SK-N-SH (cell line): Measurements from ENCODE around the gene KRT6A. TPM values are rescaled to one million over a fixed set of nuclear protein-coding genes. Genes with fewer than 3 reads are reported as not detected.

Experiments used
- CTCF ChIA-PET: fragments of 300-600, 350-600 bp; formaldehyde crosslinking; extraction: SDS; loops from one replicate; lab custom pipeline; 2021; lab: Yijun Ruan, JAX
- POLR2A ChIA-PET: fragments of 350-600 bp; sonication (Branson Sonifier 250); formaldehyde crosslinking; extraction: SDS; loops from one replicate; lab custom pipeline; 2020; ENCODE audit warnings: antibody characterized with exemption, inconsistent platforms; lab: Yijun Ruan, JAX
- DNase-seq: peaks from one replicate; pipeline ENCODE4 v3.0.0; 2012
- H2AFZ ChIP-seq: fragments of 200-600 bp; sonication (generic); 2 replicates; pipeline ENCODE4 v1.8.1; 2016; ENCODE audit warnings: antibody characterized with exemption, mild to moderate bottlenecking, low read depth
- H3F3A ChIP-seq: fragments of 200-600 bp; sonication (generic); replicated peaks from 2 replicates; pipeline ENCODE3; 2016; ENCODE audit warnings: antibody characterized with exemption, mild to moderate bottlenecking; ENCODE audit not compliant: insufficient read depth
- H3K27ac ChIP-seq, 2 experiments: fragments of 200-500 bp in 1 of 2; fragments of 200-600 bp in 1 of 2; sonication (Bioruptor generic) in 1 of 2; sonication (generic), shearing (Covaris generic) in 1 of 2; 2 replicates each; pipeline versions ENCODE4 v1.5.1 to v1.6.1; 2014 to 2016; ENCODE audit warnings: low read depth in 2 of 2, inconsistent platforms in 1 of 2, low read length in 1 of 2, mild to moderate bottlenecking in 1 of 2, mixed read lengths in 1 of 2
- H3K27me3 ChIP-seq: fragments of 200-600 bp; sonication (generic), shearing (Covaris generic); 2 replicates; pipeline ENCODE4 v1.6.1; 2016; ENCODE audit warnings: mixed run types; ENCODE audit not compliant: insufficient read depth
- H3K36me3 ChIP-seq, 2 experiments: fragments of 200-500 bp in 1 of 2; fragments of 200-600 bp in 1 of 2; sonication (Bioruptor generic) in 1 of 2; sonication (generic) in 1 of 2; replicated peaks in 1 of 2; 2 replicates each; pipeline versions ENCODE3 to v1.5.1; 2014 to 2016; ENCODE audit warnings: low read length in 1 of 2, mild to moderate bottlenecking in 1 of 2; ENCODE audit not compliant: insufficient read depth in 2 of 2, control insufficient read depth in 1 of 2
- H3K4me1 ChIP-seq, 2 experiments: fragments of 200-500 bp in 1 of 2; fragments of 200-600 bp in 1 of 2; sonication (Bioruptor generic) in 1 of 2; sonication (generic), shearing (Covaris generic) in 1 of 2; 2 replicates each; pipeline versions ENCODE4 v1.5.1 to v1.6.1; 2014 to 2016; ENCODE audit warnings: low read depth in 1 of 2, low read length in 1 of 2, mixed run types in 1 of 2; ENCODE audit not compliant: insufficient read depth in 2 of 2, control insufficient read depth in 1 of 2
- H3K4me2 ChIP-seq: fragments of 200-600 bp; sonication (generic), shearing (Covaris generic); 2 replicates; pipeline ENCODE4 v1.6.1; 2017; ENCODE audit warnings: mixed run types
- H3K4me3 ChIP-seq, 2 experiments: fragments of 200-500 bp in 1 of 2; fragments of 200-600 bp in 1 of 2; sonication (Bioruptor generic) in 1 of 2; sonication (generic), shearing (Covaris generic) in 1 of 2; 2 replicates each; pipeline versions ENCODE4 v1.5.1 to v1.8.1; 2014 to 2016; ENCODE audit warnings: low read depth in 2 of 2, inconsistent platforms in 1 of 2, low read length in 1 of 2, mild to moderate bottlenecking in 1 of 2, mixed read lengths in 1 of 2, moderate library complexity in 1 of 2
- H3K79me2 ChIP-seq: fragments of 200-600 bp; sonication (generic); 2 replicates; pipeline ENCODE4 v1.8.1; 2017; ENCODE audit warnings: mild to moderate bottlenecking; ENCODE audit not compliant: insufficient read depth
- H3K9ac ChIP-seq: fragments of 200-600 bp; sonication (generic); 2 replicates; pipeline ENCODE4 v1.6.1; 2017; ENCODE audit warnings: mixed run types
- H3K9me2 ChIP-seq: fragments of 200-600 bp; sonication (generic); 2 replicates; pipeline ENCODE4 v1.6.1; 2017; ENCODE audit warnings: mixed run types
- H3K9me3 ChIP-seq: fragments of 200-600 bp; sonication (generic); 2 replicates; pipeline ENCODE4 v1.6.1; 2017; ENCODE audit warnings: mixed run types, mild to moderate bottlenecking, moderate library complexity
- H4K20me1 ChIP-seq: fragments of 200-600 bp; sonication (generic); 2 replicates; pipeline ENCODE4 v1.6.1; 2017; ENCODE audit warnings: mild to moderate bottlenecking, mixed run types; ENCODE audit not compliant: insufficient read depth
- CHD2 ChIP-seq: fragments of 150-350 bp; IDR thresholded peaks from 2 replicates; pipeline ENCODE4 v1.6.1; 2018; ENCODE audit warnings: low read length; ENCODE audit not compliant: partially characterized antibody
- CTCF ChIP-seq: fragments of 200-600 bp; sonication (generic); IDR thresholded peaks from 2 replicates; pipeline ENCODE4 v1.6.1; 2017; ENCODE audit warnings: antibody characterized with exemption, mild to moderate bottlenecking, moderate library complexity
- ELF1 ChIP-seq: IDR thresholded peaks from 2 replicates; pipeline ENCODE4 v1.4.0; 2012
- EP300 ChIP-seq, 2 experiments: IDR thresholded peaks; 2 replicates each; pipeline versions ENCODE4 v1.4.0 to v1.6.1; 2012; ENCODE audit warnings: borderline replicate concordance in 1 of 2, low read depth in 1 of 2, low read length in 1 of 2
- FOXJ3 ChIP-seq: sonication (generic); formaldehyde crosslinking; IDR thresholded peaks from 2 replicates; pipeline ENCODE4 v1.5.1; 2020; ENCODE audit warnings: mild to moderate bottlenecking, missing genetic modification reagents
- FOXM1 ChIP-seq: IDR thresholded peaks from 2 replicates; pipeline ENCODE4 v1.4.0; 2012; ENCODE audit warnings: low read depth, mild to moderate bottlenecking
- GABPA ChIP-seq: IDR thresholded peaks from 2 replicates; pipeline ENCODE4 v1.4.0; 2012; ENCODE audit warnings: low read depth, mild to moderate bottlenecking
- GATA2 ChIP-seq: sonication (generic); formaldehyde crosslinking; IDR thresholded peaks from 2 replicates; pipeline ENCODE4 v1.5.0; 2020; ENCODE audit warnings: mild to moderate bottlenecking, missing genetic modification reagents
- JUND ChIP-seq: IDR thresholded peaks from 2 replicates; pipeline ENCODE4 v1.4.0; 2012
- MEF2A ChIP-seq: IDR thresholded peaks from 2 replicates; pipeline ENCODE4 v1.4.0; 2012; ENCODE audit warnings: low read depth, borderline replicate concordance
- NFIC ChIP-seq: IDR thresholded peaks from 2 replicates; pipeline ENCODE4 v1.4.0; 2012; ENCODE audit warnings: borderline replicate concordance
- NRF1 ChIP-seq: IDR thresholded peaks from 2 replicates; pipeline ENCODE4 v1.6.1; 2012; ENCODE audit warnings: low read depth, mild to moderate bottlenecking, low read length
- POLR2AphosphoS5 ChIP-seq: IDR thresholded peaks from 2 replicates; pipeline ENCODE4 v1.6.1; 2012; ENCODE audit warnings: low read depth, low read length
- RCOR1 ChIP-seq: fragments of 150-350 bp; IDR thresholded peaks from 2 replicates; pipeline ENCODE4 v1.6.1; 2017; ENCODE audit warnings: antibody characterized with exemption, low read length
- RFX5 ChIP-seq: IDR thresholded peaks from 2 replicates; pipeline ENCODE4 v1.6.1; 2012; ENCODE audit warnings: mild to moderate bottlenecking, improper control_type of control experiment, low read length
- RXRA ChIP-seq: IDR thresholded peaks from 2 replicates; pipeline ENCODE4 v1.4.0; 2012; ENCODE audit warnings: low read depth, mild to moderate bottlenecking, borderline replicate concordance
- TEAD4 ChIP-seq: IDR thresholded peaks from 2 replicates; pipeline ENCODE4 v1.4.0; 2012; ENCODE audit warnings: mild to moderate bottlenecking, borderline replicate concordance; ENCODE audit not compliant: insufficient read depth
- USF1 ChIP-seq: IDR thresholded peaks from 2 replicates; pipeline ENCODE4 v1.4.0; 2012; ENCODE audit warnings: low read depth, borderline replicate concordance
- USF2 ChIP-seq: fragments of 150-350 bp; IDR thresholded peaks from 2 replicates; pipeline ENCODE4 v1.6.1; 2017; ENCODE audit warnings: antibody characterized with exemption, low read length, low read depth, borderline replicate concordance
- ZBTB33 ChIP-seq: IDR thresholded peaks from 2 replicates; pipeline ENCODE4 v1.4.0; 2012; ENCODE audit warnings: low read depth, borderline replicate concordance
- WGBS: methylation state at CpG from one replicate; pipeline ENCODE4 v1.1.6; 2017; ENCODE audit warnings: low lambda C conversion rate; 5-methylcytosine and 5-hydroxymethylcytosine counted together
- polyA plus RNA-seq, 3 experiments: library from polyadenylated mRNA; depleted of rRNA; stranded (reverse); fragments of >200 nt; gene quantifications; 2 replicates each; pipeline ENCODE4 v1.2.3, GENCODE V29; 2012

Gene KRT6A
- polyA plus RNA-seq (2012; rRNA removed): not detected in 2 replicates
- not detected in 2 replicates for polyA plus RNA-seq (2012; cell fraction: cytosol; rRNA removed)
- polyA plus RNA-seq (2012; cell fraction: nucleus; rRNA removed): not detected in 2 replicates

DNA sequence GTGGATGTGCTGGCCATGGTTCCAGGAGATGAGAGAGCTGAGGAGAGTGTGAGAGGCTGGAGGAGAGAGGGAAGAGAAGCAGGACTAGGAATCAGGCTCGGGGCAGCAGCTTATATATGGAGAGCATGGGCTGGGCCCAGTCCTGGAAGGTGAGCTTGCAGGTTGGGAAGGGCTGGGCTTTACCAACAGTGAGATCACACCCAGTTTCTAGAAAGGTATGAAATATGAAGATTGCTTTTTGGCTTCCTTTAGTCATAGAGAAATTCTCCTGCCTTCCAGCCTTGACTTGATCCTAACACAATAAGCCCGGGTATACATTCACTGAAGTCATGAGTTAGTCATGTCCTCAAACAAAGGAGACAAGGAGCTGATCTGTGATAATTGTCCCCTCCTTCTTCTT is at the start of gene KRT6A:
KRT6A (minus strand) TSS at position 86 of the 400 bp plus-strand sequence; CDS start at position 17, 69 bp downstream.
- 40% methylated on average over 2 of the region's 2 CpGs for WGBS
- no peak for TF ChIP-seq USF2
- no peak for TF ChIP-seq CHD2
- TF ChIP-seq USF1: no peak
- TF ChIP-seq FOXM1: no peak
- no peak for TF ChIP-seq POLR2AphosphoS5
- no peak for TF ChIP-seq NRF1
- no peak for TF ChIP-seq FOXJ3
- TF ChIP-seq ZBTB33: no peak
- no peak for TF ChIP-seq MEF2A
- Histone ChIP-seq H3K4me2 (no peak within 1 kb of the TSS), H3K4me1 (no peaks in the 10 kb centered on the region; a peak in 1 of 4 replicates), H3K9ac (no peak within 1 kb of the TSS), H3K9me3 (no peaks in the 10 kb centered on the region), H2AFZ (no peak within 1 kb of the TSS), H3K36me3 (no peaks in the 10 kb centered on the region), H3K4me3 (no peak within 1 kb of the TSS), H4K20me1 (no peaks in the 10 kb centered on the region), H3K27ac (no peak within 1 kb of the TSS), H3F3A (no peaks in the 10 kb centered on the region), H3K27me3 (peaks cover 48% of the 10 kb centered on the region; the same call in 1 of the 2 replicates), H3K79me2 (no peaks in the 10 kb centered on the region), H3K9me2 (no peaks in the 10 kb centered on the region)
- DNase-seq: no peak
- ChIA-PET CTCF (interaction anchor here (1.3 kb wide), 1 partner anchor 21 kb away, joined by 4 read pairs; no protein-coding TSS in a partner anchor), POLR2A (no interaction called here)

- Histone ChIP-seq H3K4me3 (no peak overlapping the region), H4K20me1 (no peaks in the 10 kb centered on the region), H2AFZ (no peak overlapping the region), H3K9ac (no peak overlapping the region), H3K9me3 (no peaks in the 10 kb centered on the region), H3K9me2 (no peaks in the 10 kb centered on the region), H3K36me3 (no peaks in the 10 kb centered on the region), H3K27me3 (peaks cover 27% of the 10 kb centered on the region; the same call in 1 of the 2 replicates), H3K4me2 (no peak overlapping the region), H3K79me2 (no peaks in the 10 kb centered on the region), H3K4me1 (no peaks in the 10 kb centered on the region), H3F3A (no peaks in the 10 kb centered on the region), H3K27ac (no peak overlapping the region)
- POLR2A ChIA-PET: no interaction called here
- CTCF ChIA-PET: no interaction called here
- DNase-seq: no peak
- TF ChIP-seq RFX5 (no peak), USF2 (no peak), FOXJ3 (no peak), JUND (no peak), NRF1 (no peak), EP300 (IDR thresholded peaks at IDR 0.05; ENCODE audit: borderline replicate concordance in 1 of 2, low read depth in 1 of 2, low read length in 1 of 2) (no peak), ZBTB33 (no peak), CTCF (no peak), GABPA (no peak), GATA2 (CRISPR knock-in tag) (no peak), NFIC (no peak), RXRA (no peak), ELF1 (no peak), TEAD4 (no peak), RCOR1 (no peak)
Measured at GRCh38 chr12:52542157-52542556, 49.1 kb upstream of the KRT6A start.
